Thoracic aorta (tissue), 2 donors: ENCODE results near the gene ABHD8. TPM values are rescaled to one million over a fixed set of nuclear protein-coding genes. Genes with fewer than 3 reads are reported as not detected.

ENCODE experiments used
- ATAC-seq: fragments of 150-250 bp; one replicate; pipeline ENCODE4 v1.8.0; 2017; ENCODE audit warnings: low read depth; ENCODE audit not compliant: insufficient number of reproducible peaks, low FRiP score
- DNase-seq: peaks from one replicate; pipeline ENCODE4 v3.0.0-alpha.2; 2020; ENCODE audit warnings: low spot score
- H3K27ac ChIP-seq, 2 donors: fragments of 200-600 bp; sonication (generic); 1 replicate in 1 of 2; 2 replicates in 1 of 2; pipeline ENCODE4 v1.5.1; 2016; ENCODE audit warnings: mild to moderate bottlenecking in 2 of 2, moderate library complexity in 2 of 2
- H3K27me3 ChIP-seq: fragments of 200-600 bp; sonication (generic); replicated peaks from 2 replicates; pipeline ENCODE4 v1.6.0; 2016; ENCODE audit warnings: mild to moderate bottlenecking; ENCODE audit not compliant: insufficient read depth
- H3K36me3 ChIP-seq: fragments of 200-600 bp; sonication (generic); one replicate; pipeline ENCODE4 v1.5.1; 2016
- H3K4me1 ChIP-seq, 2 donors: fragments of 200-600 bp; sonication (generic); 1 replicate in 1 of 2; 2 replicates in 1 of 2; pipeline versions ENCODE4 v1.5.1 to v1.6.0; 2016; ENCODE audit warnings: low read depth in 2 of 2, mild to moderate bottlenecking in 1 of 2; ENCODE audit not compliant: control insufficient read depth in 1 of 2
- H3K4me3 ChIP-seq: fragments of 200-600 bp; sonication (generic); 2 replicates; pipeline ENCODE4 v1.5.1; 2016; ENCODE audit warnings: mild to moderate bottlenecking
- H3K9me3 ChIP-seq: fragments of 200-600 bp; sonication (generic); 2 replicates; pipeline ENCODE4 v1.5.1; 2016
- total RNA-seq, 2 donors: library from RNA; depleted of rRNA; stranded (reverse); fragments of >200 nt; gene quantifications; one replicate each; pipeline versions ENCODE4 v1.1.0 to v1.2.3, GENCODE V29; 2016
- TF ChIP-seq, protein P1 (sequence below): fragments of 200-600 bp; sonication (generic); IDR thresholded peaks from one replicate; pipeline ENCODE4 v1.5.1; 2019; ENCODE audit warnings: antibody characterized with exemption

ABHD8 gene
- total RNA-seq, 2 donors from 2014 or later: 9.8 to 24.0 TPM

DNA sequence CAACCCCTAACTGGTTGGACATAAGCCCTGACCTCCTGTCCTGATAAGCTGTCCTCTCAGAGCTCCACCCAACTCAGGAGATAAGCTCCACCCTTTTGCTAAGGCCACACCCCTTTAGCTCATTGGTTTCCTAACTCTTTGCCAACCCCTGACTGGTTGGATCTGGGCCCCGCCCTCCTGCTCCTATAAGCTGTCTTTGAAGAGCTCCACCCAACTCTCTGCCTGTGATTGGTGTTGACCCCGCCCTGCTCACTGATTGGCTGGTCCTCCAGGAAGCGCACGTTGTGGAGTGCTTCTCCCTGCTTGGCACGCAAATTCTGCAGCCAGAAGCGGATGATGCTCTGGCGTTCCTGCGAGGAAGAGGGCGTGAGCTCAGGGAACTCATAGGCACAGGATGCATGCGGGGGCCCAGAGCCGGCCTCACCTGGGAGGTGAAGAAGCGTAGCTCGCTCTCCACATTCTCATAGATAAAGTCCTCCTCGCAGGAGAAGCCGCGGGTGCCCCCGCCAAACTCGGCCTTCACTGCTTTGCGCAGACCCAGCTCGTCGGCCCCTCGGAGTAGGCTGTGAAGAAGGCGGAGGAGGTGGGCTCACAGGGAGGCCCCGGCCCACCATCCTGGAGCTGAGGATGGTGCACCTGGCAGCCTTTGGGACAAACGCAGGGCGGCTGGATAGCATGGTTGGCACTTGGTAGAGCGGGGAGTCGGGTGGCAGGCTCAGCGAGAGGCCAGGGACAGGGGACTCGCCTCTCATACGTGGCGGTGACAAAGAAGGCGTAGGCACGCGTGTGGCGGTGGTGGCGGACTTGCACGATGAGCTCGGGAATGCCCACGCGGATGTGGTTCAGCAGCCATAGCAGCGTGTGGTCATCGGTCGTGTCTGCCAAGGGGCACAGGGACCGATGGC lies 29.7 kb upstream of the ABHD8 start:
- peaks cover 16 to 31% of the 10 kb centered on the region in 2 donors for H3K4me1 ChIP-seq
- H3K36me3 ChIP-seq: peaks cover 4% of the 10 kb centered on the region
- TF ChIP-seq, protein P1, sequence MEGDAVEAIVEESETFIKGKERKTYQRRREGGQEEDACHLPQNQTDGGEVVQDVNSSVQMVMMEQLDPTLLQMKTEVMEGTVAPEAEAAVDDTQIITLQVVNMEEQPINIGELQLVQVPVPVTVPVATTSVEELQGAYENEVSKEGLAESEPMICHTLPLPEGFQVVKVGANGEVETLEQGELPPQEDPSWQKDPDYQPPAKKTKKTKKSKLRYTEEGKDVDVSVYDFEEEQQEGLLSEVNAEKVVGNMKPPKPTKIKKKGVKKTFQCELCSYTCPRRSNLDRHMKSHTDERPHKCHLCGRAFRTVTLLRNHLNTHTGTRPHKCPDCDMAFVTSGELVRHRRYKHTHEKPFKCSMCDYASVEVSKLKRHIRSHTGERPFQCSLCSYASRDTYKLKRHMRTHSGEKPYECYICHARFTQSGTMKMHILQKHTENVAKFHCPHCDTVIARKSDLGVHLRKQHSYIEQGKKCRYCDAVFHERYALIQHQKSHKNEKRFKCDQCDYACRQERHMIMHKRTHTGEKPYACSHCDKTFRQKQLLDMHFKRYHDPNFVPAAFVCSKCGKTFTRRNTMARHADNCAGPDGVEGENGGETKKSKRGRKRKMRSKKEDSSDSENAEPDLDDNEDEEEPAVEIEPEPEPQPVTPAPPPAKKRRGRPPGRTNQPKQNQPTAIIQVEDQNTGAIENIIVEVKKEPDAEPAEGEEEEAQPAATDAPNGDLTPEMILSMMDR: no peak
- H3K27me3 ChIP-seq: no peaks in the 10 kb centered on the region
- H3K4me3 ChIP-seq: no peak overlapping the region
- H3K27ac ChIP-seq: no peak overlapping the region
- DNase-seq: no peak
- H3K9me3 ChIP-seq: no peaks in the 10 kb centered on the region
- no peak for ATAC-seq

DNA sequence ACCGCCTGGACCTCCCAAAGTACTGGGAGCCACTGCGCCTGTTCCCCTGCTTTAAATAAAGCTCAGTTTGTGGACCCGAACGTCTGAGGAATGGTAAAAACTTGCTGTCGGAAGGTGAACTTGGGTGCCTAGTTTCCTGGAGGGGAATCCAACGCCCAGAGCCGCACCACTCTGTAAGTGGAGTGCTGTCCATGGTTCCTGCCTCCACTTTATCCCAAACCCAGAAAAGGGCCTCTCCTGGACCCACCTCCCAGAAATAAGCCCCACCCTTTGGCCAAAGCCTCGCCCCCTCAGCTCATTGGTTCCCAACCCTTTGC lies 29.1 kb upstream of the ABHD8 start:
- TF ChIP-seq, protein P1: no peak
- H3K36me3 ChIP-seq: peaks cover 4% of the 10 kb centered on the region
- H3K27ac ChIP-seq: no peak overlapping the region
- H3K4me1 ChIP-seq: peaks cover 13 to 28% of the 10 kb centered on the region in 2 donors
- no peaks in the 10 kb centered on the region for H3K9me3 ChIP-seq
- DNase-seq: no peak
- no peak for ATAC-seq
- no peak overlapping the region for H3K4me3 ChIP-seq
- H3K27me3 ChIP-seq: no peaks in the 10 kb centered on the region

DNA sequence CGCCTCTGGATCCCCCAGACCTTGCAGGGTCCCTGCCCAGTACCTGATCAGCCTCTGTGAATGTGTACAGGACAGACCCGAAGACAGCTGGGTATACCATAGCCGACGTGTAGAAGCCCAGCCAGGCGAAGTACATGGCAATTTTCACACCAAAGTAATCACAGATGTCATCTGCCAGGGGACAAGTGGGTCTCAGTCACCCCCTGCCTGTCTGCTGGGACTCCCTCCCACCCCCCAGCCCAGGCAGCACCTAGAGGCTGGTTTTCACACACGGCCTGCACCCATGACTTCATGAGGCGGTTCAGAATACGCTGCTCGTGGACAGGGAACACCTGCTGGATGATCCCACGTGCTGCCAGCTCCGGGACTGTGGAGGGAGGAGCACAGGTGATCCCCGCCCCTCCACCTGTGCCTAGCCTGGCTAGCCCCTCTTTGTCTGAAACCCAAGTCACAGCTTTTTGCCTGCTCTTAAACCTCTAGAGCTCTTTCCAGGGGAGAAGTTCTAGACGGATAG lies 27.9 kb upstream of the ABHD8 start:
- TF ChIP-seq, protein P1: no peak
- Histone ChIP-seq H3K4me1 (peaks cover 19 to 38% of the 10 kb centered on the region in 2 donors), H3K9me3 (no peaks in the 10 kb centered on the region), H3K36me3 (peaks cover 4% of the 10 kb centered on the region), H3K27ac (no peak overlapping the region), H3K27me3 (no peaks in the 10 kb centered on the region), H3K4me3 (no peak overlapping the region)
- ATAC-seq (no peak), DNase-seq (no peak)

DNA sequence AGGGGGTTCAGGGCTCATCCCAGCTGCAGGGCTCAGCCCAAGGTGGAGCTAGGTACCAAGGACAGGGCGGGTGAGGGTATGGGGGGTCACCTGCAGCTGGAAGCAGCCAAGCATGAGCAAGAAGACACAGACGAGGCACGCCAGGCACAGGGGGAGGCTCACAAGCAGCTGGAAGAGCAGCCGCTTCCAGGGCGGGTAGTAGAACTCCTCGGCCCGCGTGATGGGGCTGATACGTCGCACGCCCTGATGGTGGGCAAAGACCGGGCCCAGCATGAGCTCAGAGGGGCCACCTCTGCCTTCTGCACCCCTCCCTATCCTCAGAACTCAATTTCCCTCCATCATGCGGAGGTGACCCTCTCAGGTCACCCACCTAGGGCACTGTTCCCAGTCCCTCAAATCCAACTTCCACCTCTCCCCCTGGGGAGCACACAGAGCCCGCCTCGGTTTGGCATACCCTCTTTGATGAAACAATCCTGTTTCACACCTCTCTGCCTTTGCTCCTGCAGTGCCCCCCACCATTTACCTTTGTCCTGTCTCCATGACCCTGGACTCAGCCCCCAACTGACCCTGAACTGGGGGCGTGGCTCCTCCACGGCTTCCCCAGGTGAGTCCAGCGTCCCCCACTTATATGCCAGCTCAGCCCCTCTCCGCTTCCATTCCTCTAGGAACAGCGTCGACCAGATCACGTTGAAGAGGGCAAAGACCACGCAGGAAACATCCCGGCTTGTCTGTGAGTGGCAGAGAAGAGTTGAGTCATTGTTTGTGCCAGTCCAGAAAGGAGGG lies 27.2 kb upstream of the ABHD8 start:
- Histone ChIP-seq H3K4me3 (no peak overlapping the region), H3K36me3 (peaks cover 4% of the 10 kb centered on the region), H3K4me1 (peaks cover 19 to 38% of the 10 kb centered on the region in 2 donors), H3K27me3 (no peaks in the 10 kb centered on the region), H3K9me3 (no peaks in the 10 kb centered on the region), H3K27ac (no peak overlapping the region)
- ATAC-seq (no peak), DNase-seq (no peak)
- TF ChIP-seq, protein P1: no peak
